NK-92 (cell line): Measurements from ENCODE around the gene MPDZ.

Experiments
- DNase-seq: peaks from one replicate; lab custom pipeline; 2025; ENCODE audit not compliant: unreplicated experiment; lab: John Stamatoyannopoulos, UW

MPDZ gene, protein sequence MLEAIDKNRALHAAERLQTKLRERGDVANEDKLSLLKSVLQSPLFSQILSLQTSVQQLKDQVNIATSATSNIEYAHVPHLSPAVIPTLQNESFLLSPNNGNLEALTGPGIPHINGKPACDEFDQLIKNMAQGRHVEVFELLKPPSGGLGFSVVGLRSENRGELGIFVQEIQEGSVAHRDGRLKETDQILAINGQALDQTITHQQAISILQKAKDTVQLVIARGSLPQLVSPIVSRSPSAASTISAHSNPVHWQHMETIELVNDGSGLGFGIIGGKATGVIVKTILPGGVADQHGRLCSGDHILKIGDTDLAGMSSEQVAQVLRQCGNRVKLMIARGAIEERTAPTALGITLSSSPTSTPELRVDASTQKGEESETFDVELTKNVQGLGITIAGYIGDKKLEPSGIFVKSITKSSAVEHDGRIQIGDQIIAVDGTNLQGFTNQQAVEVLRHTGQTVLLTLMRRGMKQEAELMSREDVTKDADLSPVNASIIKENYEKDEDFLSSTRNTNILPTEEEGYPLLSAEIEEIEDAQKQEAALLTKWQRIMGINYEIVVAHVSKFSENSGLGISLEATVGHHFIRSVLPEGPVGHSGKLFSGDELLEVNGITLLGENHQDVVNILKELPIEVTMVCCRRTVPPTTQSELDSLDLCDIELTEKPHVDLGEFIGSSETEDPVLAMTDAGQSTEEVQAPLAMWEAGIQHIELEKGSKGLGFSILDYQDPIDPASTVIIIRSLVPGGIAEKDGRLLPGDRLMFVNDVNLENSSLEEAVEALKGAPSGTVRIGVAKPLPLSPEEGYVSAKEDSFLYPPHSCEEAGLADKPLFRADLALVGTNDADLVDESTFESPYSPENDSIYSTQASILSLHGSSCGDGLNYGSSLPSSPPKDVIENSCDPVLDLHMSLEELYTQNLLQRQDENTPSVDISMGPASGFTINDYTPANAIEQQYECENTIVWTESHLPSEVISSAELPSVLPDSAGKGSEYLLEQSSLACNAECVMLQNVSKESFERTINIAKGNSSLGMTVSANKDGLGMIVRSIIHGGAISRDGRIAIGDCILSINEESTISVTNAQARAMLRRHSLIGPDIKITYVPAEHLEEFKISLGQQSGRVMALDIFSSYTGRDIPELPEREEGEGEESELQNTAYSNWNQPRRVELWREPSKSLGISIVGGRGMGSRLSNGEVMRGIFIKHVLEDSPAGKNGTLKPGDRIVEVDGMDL (N-terminal part only)

DNA sequence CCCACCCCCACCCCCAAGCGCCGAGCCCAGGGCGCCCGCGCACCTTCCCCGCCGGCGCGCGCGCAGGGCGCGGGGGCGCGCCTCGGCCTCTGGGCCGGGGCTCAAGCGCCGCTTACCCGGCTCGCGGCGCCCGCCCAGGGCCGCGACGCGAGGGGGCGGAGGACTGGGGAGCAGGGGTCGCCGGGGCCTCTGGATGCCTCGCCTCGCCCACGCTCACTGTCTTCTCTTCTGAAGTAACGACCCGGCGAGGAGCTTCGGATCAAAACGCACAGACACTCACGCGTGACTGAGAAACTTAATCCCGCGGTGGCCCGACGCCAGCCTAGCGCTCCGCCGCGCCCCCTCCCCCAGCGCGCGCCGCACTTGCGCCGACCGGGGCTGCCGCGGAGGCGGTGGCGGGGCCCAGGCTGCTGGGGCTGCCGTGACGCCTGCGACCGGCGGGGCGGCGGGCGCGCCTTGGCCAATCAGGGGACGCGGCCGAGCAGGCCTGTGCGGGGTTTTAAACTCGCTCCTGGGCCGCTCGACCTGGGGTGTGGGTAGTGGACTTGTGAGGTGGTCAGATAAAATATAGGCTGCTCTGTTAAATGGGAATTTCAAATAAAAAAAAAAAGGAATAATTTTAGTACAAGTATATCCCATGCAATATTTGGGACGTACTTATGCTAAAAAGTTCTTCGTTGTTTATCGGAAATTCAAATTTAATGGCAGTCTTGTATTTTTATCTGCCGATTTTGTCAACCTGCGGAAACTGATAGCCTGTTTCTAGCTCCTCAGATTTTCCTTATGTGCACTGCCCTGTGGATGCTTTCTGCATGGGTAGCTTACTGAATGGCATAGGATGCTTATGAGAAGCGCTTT lies at the start of gene MPDZ:
Gene MPDZ, minus strand, starts transcription at position 409 of the 858 bp plus-strand sequence. CDS start 29,377 bp downstream, outside the sequence.
- no peak for DNase-seq

DNA sequence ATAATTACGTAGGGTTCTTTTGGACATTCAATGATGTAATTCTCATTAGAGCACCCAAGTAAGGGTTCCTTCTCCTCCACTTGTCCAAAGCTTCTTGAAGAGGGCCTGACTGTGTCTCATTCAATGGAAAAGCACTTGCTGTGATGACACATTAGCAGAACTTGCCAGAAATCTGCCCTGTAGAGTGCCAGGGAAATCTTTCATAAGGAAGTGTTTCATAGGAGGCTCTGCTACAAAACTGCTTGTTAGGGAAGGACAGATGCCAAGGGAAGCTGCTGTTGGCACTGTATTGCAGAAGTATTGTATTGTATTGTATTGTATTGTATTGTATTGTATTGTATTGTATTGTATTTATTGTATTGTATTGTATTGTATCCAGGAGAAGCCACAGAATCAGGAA lies 45.5 kb upstream of the MPDZ start:
- DNase-seq, result no peak

DNA sequence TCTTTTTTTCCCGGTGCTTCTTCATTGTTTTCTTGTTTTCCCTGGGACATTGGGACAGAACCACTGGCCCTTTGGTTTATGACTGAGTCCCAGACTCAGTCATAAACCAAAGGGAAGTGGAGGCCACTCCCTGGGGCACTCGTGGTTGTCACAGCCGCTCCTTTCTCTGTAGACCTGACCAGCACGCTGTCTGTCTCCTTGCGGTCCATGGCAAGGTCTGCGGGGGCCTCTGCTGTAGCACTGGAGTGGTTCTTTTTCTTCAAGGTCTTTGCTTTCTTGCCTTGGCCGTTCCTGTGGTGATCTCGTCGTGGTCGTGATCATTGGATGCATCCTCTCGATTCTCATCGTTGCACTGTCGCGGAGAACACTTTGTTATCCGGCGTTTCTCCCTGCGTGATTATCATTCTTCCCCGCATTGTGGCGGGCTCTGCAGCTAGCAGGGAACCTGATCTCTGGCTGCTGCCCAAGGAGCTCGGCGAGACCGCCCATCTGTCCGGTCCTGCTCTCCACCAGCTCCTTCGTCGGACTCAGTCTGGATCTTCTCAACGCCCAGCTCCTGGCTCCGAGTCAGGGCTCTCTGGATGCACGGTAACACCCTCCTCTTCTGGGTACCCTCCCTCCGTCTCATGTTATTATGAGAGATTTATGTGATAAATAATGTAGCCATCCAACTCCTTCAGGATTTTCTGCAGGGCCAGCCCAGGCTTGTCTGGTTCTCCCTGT lies 43.5 kb upstream of the MPDZ start:
- no peak for DNase-seq

DNA sequence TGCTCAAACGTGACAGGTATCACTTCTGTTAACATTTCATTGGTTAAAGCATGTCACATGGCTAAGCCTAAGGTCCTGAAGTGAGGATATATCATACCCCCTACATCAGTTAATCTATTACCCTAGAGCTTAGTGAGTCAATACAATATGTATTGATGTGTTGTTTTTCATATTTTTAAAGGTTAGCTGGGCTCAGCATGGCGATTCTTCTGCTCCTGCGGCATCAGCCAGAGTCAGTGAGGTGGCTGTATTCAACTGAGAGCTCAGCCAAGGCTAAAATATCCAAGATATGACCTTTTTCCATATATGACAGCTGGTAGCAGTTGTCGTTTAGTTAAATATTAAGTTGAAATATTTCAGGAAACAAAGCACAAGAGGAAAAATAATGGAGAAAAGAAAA lies 38.5 kb upstream of the MPDZ start:
- DNase-seq, result no peak

DNA sequence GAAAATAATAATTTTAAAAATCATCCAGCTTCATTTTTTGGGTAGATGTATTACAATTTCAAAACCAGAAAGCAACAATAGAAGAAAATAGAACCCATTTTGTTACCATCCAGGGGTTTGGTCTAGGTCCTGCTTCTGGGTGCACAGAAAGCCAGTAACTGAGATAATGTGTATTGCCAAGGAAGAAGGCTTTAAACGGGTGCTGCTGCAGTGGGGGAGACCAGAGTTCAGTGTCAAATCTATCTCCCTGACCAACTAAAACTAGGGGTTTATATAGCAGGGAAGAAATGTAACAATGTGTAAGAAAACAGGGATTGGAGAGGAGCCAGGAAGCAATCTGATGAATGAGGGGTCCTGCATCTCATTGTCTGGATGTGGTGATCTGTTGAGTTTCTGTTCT lies 17.5 kb upstream of the MPDZ start:
- DNase-seq, result no peak

DNA sequence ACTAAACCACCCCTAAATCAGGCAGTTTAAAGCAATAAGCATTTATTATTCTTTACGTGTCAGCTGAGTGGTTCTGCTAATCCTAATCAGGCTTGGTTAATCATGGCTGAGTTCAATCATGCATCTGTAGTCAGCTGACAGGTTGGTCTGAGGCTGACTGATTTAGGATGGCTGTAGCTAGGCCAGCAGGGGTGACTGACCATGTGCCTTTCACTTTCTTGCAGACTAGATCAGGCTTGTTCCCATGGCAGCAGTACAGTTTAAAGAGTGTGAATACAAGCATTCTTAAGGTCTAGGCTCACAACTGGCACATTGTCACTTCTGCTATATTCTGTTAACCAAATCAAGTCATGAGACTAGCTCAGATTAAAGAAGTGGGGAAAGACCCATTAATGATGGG lies 16.1 kb upstream of the MPDZ start:
- no peak for DNase-seq

DNA sequence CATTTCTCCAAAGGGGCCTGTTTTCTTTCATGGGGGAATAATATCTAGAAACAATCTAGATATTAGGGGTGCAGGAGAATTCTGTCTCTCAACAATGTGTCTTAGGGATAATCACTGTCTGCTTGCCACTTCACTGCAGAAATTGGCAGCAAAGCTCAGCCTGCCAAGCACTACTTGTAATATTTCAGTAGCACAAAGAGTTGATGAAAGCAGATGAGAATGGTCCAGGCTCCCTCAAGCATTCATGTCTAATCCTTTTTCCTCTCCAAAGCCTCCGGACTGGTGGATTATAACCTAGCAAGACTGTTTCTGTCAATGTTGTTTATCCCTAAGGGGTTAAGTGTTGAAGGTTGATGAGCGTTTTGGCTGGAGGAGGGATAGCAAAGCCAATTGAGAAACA lies 13.3 kb upstream of the MPDZ start:
- no peak for DNase-seq

DNA sequence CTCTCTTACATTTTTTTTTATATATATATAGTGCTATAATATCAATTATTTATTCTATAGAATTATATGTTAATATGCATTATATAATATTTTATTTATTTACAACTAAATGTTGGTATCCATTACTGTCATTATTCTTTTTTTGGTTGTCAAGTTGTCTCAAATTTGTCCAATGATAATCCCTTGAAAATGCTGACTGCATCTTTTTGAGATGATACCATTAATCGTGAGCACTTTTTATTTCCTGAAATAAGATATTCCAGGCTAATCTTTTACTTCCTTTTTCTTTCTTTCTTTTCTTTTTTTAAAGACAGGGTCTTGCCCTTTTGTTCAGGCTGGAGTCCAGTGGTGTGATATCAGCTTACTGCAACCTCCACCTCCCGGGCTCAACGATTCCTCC lies 12.7 kb upstream of the MPDZ start:
- DNase-seq, result no peak

DNA sequence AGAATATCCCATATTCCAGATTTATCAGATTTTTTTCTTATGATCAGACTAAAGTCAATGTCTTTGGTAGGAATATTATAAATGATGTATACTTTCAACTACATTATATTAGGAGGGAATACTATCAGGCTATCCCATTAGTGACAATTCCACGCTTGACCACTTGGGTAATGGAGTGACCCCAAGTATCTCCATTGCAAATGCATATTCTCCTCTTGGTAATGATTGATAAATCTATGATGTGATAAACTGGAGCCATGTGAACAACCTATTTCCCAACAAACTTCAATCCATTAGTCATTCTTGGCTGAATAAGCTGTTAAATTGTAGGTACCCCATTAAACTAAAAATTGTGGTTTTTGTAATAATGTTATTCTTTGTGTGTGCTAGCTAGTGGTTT lies 12.2 kb upstream of the MPDZ start:
- no peak for DNase-seq

DNA sequence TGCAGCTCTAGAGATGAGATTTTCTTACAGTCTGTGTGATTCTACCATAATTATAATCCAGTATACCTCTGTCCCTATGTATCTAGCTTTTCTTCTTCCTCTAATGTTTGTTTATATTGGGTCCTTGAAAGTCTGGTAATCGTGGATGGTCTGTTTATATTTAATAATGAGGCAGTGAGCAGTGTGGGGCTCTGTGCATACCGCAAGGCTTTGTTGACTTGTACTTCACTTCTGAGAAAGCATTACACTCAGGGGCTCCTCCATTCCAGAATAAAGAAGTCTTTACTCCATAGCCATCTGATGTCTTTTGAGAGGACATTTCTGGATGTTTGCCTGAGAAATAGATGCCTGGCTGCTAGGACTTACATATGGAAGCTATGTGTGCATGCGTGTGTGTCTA lies 4.5 kb upstream of the MPDZ start:
- no peak for DNase-seq

DNA sequence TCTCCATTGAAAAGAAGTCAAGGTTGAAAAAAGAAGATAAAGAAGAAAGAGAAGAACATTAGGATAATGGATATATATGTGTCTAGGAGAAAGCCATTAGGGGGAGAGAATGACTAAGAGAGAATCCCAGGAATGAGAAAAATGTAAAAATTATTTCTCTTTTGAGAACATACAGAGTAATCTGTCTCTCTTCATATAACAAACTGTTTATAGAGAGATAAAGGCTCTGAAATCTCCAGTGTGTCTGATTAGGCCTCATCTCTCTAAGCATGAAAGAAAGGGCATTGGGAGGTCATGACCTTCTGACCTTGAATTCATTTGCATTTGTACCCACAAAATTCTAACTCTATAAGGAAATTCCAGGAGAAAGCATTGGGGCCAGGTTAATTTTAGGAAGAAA lies 3.5 kb upstream of the MPDZ start:
- no peak for DNase-seq

DNA sequence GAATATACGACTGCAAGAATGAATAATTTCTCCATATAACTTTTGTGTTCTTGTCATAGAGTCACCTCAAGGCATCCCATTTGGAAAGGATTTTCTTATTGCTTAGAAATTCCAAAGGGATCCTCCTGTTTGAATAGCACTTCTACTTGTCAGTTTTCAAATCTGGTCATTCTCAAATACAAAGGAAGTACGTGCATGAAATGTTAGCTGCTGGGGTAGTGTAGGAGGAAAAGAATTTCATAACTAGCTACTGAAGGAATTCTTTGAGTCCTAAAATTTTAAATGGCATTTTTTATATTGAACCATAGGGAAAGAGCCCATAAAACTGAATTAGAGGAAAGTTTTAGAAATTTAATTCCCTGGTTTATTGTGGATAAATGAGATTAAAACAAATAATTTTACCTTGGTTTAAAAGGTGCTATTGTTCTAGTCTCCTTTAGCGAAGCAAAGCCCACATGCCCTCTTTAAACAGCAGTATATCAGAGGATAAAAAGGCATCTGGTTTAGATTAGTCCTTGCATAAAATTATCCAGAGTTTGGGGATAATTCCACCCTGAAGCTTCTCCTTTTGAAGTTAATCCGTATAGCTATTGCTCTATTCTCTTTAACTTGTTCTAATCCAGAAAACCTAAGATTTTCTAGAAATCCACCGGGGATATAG lies 2.0 kb upstream of the MPDZ start:
- no peak for DNase-seq

DNA sequence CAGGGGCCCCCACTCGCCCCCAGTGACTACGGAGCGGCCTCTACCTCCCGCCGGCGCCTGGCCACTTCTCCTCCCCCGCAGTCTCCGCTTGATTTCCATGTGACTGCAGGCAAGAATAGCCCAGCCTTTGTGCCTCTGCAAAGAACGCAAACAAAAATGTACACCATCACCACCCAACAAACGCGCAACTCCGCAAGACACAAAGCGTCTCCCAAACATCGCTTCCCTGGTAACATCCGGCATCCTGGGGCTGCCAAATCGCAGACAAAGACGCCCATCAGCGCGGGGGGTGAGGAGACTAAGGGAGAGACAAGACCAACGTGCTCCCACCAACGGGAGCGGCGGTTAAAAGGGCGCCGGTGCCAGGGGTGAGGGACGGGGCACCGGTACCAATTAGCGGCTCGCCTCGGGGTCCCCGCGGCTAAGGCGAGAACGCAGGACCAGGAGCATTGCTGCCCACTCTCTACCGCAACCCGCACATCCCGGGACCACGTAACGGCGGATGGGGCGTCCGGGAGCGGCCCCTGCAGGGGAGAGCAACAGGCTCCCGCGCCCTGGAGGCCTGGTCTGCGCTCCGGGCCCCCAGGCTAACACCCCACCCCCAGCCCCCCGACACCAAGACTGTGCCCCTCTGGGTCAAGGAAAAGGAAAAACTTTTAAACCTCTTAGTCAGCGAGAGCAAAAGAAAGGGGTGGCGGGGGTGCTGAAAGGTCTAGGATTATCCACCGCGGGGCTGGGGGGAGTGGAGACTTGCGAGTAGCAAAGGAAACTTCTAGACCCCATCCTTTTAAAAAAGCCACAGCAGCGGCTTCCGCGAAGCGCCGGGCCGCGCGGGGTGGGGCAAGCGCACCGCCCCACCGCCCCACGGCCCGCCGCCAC lies 885 bp downstream of the MPDZ start:
- no peak for DNase-seq

DNA sequence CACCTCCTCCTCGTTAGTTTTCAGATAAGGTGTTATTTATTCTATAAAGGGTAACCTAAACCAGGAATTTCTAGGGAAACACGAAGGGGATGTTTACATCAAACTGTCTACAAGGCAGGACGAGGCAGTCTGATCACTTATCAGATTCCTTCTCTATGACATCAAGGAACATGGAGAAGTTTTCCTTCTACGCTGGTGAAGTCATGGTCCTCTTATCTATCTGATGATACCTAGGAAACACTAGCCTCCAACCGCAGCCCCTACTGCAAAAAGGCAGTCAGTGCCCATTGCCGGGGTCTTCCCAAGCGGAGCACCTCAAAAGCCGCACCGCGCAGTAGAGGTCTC lies 1.5 kb downstream of the MPDZ start:
- DNase-seq, result no peak

DNA sequence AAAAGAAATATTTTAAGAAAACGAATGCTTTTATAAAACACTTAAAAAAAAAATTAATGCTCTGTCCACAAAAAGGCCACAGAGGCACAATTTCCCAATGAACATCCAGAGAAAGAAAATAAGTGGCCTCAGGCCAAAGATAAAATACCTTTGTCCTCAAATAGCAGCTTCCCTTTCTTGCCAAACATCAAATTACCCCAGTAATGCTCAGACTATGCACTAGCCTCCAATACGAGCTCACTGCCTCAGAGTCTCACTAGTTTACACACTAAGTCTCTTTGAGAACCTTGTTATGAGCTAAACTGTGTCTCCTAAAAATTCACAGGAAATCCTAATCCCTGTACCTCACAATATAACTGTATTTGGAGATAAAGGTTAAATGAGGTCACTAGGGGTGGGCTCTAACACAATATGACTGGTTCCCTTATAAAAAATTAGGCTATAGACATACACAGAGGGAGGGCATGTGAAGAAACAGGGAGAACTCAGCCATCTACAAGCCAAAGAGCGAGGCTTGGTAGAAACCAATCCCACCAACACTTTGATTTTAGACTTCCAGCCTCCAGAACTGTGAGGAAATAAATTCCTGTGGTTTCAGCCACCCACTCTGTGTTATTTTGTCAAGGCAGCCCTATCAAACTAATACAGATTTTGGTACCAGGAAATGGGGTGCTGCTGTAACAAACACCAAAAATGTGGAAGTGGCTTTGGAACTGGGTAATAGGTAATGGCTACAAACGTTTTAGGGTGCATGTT lies 4.4 kb downstream of the MPDZ start:
- DNase-seq, result no peak

DNA sequence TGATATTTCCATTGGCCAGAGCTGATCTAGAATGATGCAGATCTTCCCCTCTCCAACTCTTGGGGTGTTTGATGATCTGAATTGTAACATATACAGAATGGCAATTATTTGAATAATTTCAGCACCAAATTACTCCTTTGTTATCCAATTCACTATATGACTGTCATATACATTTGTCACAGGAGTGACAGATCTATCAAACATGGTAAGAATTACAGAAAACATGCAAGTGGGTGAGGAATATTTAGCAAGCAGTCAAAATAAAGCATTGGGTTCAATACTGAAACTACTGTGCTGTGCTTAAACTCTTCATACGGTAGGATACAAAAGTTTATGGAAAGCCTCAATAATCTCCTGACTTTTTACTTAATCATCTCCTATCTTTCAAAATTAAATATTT lies 8.8 kb downstream of the MPDZ start:
- DNase-seq, result no peak

DNA sequence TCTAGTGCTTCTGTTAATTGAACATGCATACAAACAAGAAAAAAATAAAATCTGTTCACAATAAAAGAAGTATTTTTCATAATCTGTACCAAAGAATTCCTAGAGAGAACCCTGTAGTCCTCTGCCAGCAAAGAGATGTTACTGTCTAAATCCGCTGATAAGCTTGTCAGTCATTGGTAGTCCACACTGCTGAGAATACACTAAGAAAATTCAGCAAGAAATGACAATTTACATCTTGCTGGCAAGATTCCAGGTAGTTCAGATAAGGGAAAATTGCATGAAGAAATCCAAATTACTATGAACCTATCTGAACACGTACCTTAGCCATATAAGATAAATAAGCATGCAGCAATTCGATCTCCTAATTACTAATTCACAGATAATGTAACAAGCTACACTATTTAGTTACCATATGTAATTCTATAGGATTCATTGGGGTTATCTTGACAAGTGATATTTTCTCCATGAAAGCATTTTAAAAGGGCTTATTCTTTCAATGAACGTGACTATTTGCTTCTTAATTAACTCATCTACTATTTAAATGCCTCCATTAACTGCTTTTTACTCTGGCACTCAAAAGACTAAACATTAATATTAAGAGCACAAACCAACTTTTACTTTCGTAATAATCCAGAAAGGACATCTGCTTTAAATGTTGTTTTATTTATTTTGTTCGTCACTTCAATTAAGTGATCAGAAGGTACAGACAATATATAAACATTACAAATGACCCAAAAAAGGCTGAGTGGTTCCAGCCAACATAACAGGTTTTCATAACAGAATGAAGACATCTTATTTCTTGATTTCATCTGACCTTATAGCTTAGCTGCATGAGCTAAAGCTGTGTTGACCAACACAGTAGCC lies 9.7 kb downstream of the MPDZ start:
- DNase-seq, result no peak
